Measurements from ENCODE around the gene CFAP299. TPM values are rescaled to one million over a fixed set of nuclear protein-coding genes. Genes with fewer than 3 reads are reported as not detected.

Gene CFAP299
- total RNA-seq, 3 donors from 2014 or later, result not detected

DNA sequence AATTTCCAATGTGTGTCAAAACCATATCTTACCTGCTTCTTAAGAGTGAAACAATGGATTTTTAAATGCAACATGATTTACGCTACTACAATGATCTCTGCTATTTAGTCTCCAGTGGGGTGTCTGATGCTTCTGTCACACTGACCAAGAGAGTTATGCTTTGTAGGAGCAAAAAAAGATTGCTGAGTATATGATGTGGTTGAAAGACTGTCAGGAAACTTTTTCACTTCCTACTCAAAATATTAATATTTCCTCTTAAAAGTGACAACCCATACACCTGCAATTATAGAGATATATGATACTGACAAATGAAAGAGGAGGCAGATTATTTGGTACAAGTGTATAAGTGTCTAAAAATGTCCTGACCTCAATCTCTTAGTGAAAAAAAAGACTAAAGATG, 589.8 kb downstream of the CFAP299 start:
- ATAC-seq, result no peak
- H3K4me3 ChIP-seq, result no peak overlapping the region
- DNase-seq, result no peak
- intact Hi-C loops (cut with DNase I, micrococcal nuclease), result no loop called here
- no peaks in the 10 kb centered on the region for H3K36me3 ChIP-seq (ENCODE audit: low read depth)
- H3K4me1 ChIP-seq (ENCODE audit: low read depth), result no peaks in the 10 kb centered on the region
- TF ChIP-seq, protein P1, sequence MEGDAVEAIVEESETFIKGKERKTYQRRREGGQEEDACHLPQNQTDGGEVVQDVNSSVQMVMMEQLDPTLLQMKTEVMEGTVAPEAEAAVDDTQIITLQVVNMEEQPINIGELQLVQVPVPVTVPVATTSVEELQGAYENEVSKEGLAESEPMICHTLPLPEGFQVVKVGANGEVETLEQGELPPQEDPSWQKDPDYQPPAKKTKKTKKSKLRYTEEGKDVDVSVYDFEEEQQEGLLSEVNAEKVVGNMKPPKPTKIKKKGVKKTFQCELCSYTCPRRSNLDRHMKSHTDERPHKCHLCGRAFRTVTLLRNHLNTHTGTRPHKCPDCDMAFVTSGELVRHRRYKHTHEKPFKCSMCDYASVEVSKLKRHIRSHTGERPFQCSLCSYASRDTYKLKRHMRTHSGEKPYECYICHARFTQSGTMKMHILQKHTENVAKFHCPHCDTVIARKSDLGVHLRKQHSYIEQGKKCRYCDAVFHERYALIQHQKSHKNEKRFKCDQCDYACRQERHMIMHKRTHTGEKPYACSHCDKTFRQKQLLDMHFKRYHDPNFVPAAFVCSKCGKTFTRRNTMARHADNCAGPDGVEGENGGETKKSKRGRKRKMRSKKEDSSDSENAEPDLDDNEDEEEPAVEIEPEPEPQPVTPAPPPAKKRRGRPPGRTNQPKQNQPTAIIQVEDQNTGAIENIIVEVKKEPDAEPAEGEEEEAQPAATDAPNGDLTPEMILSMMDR (IDR thresholded peaks at IDR 0.05), result no peak
- no peaks in the 10 kb centered on the region for H3K9me3 ChIP-seq

DNA sequence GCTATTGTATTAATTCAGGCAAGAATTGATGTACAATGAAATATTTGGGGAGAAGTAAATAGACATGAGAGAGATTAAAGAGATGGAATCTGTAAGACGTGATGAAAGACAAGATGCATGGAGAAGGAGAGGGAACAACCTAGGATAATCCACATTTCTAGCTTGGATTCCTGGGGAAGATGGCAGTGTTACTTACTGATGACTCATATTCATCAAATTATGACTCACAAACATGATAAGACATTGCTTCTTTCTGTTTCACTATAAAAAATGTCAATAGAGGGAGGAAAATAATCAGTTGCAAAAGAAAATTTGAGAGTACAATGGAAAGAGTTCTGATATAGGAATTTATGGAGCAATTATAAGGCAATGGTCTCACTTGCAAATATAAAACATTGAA, 590.9 kb downstream of the CFAP299 start:
- ATAC-seq (no peak), DNase-seq (no peak)
- Histone ChIP-seq H3K4me3 (no peak overlapping the region), H3K4me1 (ENCODE audit: low read depth) (no peaks in the 10 kb centered on the region), H3K36me3 (ENCODE audit: low read depth) (no peaks in the 10 kb centered on the region), H3K9me3 (no peaks in the 10 kb centered on the region)
- intact Hi-C loops (cut with DNase I, micrococcal nuclease), result no loop called here
- TF ChIP-seq, protein P1 (IDR thresholded peaks at IDR 0.05), result no peak

DNA sequence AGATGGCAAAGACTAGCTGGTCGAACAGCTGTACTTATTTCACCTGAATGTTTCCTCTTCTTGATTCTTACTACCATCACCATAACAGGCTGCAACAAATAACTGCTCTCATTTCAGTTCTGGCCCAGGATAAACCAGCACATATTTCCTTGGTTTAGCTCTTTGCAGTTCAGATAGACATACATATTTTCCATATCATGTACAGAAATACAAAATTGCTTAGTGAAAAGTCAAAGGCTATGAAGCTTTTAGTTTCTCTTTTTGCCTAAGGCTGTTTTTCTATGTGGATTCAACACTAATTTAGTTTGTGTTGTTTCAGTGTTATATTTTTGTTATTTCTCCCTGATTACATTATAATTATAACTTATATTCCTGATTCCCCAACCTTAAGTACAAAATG, 591.4 kb downstream of the CFAP299 start:
- no peaks in the 10 kb centered on the region for H3K4me1 ChIP-seq (ENCODE audit: low read depth)

DNA sequence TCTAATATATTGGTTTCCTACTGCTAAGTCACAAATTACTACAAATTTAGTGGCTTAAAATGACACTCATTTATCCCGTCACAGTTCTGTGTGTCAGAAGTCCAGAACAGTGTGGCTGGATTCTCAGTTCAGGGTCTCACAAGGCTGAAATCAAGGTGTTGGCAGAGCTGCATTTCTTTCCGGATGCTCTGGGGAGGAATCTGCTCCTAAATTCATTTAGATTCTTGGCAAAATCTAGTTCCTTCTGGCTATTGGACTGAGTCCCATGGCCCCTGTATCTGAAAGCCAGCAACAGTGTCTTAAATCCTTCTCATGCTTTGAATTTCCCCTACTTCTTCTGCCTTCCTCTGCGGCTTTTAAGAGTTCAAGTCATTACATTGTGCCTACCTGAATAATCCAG, 591.9 kb downstream of the CFAP299 start:
- intact Hi-C loops (cut with DNase I, micrococcal nuclease), result no loop called here
- H3K4me3 ChIP-seq, result no peak overlapping the region
- TF ChIP-seq, protein P1 (IDR thresholded peaks at IDR 0.05), result no peak
- ATAC-seq (no peak), DNase-seq (no peak)
- no peaks in the 10 kb centered on the region for H3K4me1 ChIP-seq (ENCODE audit: low read depth)
- H3K36me3 ChIP-seq (ENCODE audit: low read depth), result no peaks in the 10 kb centered on the region
- no peaks in the 10 kb centered on the region for H3K9me3 ChIP-seq

More for the DNA sequence above, 591.4 kb downstream of the CFAP299 start:
- Histone ChIP-seq H3K4me3 (no peak overlapping the region), H3K9me3 (no peaks in the 10 kb centered on the region), H3K36me3 (ENCODE audit: low read depth) (no peaks in the 10 kb centered on the region)
- intact Hi-C loops (cut with DNase I, micrococcal nuclease), result no loop called here
- TF ChIP-seq, protein P1 (IDR thresholded peaks at IDR 0.05), result no peak
- no peak for ATAC-seq
- DNase-seq, result no peak

DNA sequence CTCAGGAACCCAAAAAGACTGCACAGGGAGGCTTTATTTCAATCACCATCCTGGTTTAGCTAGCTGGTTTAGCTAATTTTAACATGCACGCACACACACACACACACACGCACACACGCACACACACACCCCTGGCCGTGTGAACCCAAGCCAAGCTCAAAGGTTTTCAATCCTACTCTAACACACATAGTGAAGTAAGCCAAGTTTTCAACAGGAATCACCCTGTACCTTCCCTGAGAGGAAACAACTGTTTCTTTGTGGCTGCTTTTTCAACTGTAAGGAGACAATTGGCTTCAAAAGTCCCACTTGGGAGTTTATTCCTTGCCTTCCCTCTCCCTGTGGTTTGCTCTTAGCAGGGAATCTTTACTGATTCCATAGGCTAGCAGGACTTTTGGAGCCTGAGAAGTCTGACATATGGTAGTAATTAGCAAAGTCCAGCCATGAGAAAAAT, 596.1 kb downstream of the CFAP299 start:
- DNase-seq (no peak), ATAC-seq (no peak)
- intact Hi-C loops (cut with DNase I, micrococcal nuclease), result no loop called here
- Histone ChIP-seq H3K36me3 (ENCODE audit: low read depth) (no peaks in the 10 kb centered on the region), H3K9me3 (no peaks in the 10 kb centered on the region), H3K4me3 (no peak overlapping the region), H3K4me1 (ENCODE audit: low read depth) (no peaks in the 10 kb centered on the region)
- TF ChIP-seq, protein P1 (IDR thresholded peaks at IDR 0.05), result no peak

DNA sequence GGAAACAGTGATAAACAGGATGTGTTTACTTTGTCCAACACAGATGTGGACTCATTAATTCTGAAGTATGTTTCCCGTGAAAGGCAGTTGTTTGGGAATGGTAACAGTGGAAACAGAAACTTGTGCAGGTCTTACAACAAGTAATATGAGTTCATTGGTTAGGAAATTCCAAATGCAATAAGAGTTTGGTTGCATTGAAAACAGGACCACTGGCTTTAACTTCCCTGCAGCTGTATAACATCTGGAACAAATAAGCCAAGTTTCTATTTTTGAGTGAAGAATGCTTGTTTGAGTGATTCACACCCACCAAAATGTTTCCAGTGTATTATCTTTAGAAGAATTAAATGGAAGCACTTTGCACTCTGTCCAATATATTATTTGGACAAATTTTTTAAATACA, 612.6 kb downstream of the CFAP299 start:
- no peak for ATAC-seq
- intact Hi-C loops (cut with DNase I, micrococcal nuclease), result no loop called here
- Histone ChIP-seq H3K4me1 (ENCODE audit: low read depth) (no peaks in the 10 kb centered on the region), H3K9me3 (no peaks in the 10 kb centered on the region), H3K4me3 (no peak overlapping the region), H3K36me3 (ENCODE audit: low read depth) (no peaks in the 10 kb centered on the region)
- no peak for DNase-seq
- TF ChIP-seq, protein P1 (IDR thresholded peaks at IDR 0.05), result no peak
